Measurements from ENCODE around the gene SNRNP70. TPM values are rescaled to one million over a fixed set of nuclear protein-coding genes. Genes with fewer than 3 reads are reported as not detected.

SNRNP70 gene
- total and polyA plus RNA-seq, 10 of the 15 experiments (the other 5 are each of a cell fraction or from before 2014, with no cell fraction given) = 2.7 to 453 (median 159) TPM

DNA sequence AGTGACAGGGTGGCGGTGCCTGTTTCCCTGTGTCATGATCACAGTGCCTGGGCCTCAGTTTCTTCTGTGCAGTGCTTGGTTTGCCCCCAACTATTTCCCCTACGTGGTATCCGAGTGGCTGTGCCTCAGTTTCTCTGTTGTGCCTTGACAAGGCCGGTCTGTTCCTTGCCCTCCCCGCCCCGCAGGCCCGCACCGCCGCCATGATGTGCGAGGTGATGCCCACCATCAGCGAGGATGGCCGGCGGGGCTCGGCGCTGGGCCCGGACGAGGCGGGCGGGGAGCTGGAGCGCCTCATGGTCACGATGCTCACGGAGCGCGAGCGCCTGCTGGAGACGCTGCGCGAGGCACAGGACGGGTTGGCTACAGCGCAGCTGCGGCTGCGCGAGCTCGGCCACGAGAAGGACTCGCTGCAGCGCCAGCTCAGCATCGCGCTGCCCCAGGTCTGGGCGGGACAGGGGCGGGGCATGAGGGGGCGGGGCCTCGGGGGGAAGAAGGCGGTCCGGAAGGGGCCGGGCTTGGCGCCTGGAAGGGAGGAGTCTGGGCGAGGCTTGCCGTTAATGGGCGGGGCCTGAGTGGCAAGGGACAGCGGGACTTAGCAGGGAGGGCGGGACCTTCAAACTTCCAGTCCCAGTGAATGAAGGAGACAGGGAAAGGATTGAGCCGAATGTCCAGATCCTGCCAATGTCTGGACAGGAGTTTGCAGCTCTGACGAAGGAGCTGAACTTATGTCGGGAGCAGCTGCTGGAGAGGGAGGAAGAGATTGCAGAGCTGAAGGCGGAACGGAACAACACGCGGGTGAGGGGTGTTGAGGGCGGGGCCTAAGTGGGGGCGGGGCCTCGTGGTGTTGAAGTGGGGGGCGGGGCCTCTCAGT is 42.7 kb downstream of the SNRNP70 start (continued):
- TF ChIP-seq RAD51 (IDR thresholded peaks at IDR 0.05) = no peak
- TF ChIP-seq, protein P1, sequence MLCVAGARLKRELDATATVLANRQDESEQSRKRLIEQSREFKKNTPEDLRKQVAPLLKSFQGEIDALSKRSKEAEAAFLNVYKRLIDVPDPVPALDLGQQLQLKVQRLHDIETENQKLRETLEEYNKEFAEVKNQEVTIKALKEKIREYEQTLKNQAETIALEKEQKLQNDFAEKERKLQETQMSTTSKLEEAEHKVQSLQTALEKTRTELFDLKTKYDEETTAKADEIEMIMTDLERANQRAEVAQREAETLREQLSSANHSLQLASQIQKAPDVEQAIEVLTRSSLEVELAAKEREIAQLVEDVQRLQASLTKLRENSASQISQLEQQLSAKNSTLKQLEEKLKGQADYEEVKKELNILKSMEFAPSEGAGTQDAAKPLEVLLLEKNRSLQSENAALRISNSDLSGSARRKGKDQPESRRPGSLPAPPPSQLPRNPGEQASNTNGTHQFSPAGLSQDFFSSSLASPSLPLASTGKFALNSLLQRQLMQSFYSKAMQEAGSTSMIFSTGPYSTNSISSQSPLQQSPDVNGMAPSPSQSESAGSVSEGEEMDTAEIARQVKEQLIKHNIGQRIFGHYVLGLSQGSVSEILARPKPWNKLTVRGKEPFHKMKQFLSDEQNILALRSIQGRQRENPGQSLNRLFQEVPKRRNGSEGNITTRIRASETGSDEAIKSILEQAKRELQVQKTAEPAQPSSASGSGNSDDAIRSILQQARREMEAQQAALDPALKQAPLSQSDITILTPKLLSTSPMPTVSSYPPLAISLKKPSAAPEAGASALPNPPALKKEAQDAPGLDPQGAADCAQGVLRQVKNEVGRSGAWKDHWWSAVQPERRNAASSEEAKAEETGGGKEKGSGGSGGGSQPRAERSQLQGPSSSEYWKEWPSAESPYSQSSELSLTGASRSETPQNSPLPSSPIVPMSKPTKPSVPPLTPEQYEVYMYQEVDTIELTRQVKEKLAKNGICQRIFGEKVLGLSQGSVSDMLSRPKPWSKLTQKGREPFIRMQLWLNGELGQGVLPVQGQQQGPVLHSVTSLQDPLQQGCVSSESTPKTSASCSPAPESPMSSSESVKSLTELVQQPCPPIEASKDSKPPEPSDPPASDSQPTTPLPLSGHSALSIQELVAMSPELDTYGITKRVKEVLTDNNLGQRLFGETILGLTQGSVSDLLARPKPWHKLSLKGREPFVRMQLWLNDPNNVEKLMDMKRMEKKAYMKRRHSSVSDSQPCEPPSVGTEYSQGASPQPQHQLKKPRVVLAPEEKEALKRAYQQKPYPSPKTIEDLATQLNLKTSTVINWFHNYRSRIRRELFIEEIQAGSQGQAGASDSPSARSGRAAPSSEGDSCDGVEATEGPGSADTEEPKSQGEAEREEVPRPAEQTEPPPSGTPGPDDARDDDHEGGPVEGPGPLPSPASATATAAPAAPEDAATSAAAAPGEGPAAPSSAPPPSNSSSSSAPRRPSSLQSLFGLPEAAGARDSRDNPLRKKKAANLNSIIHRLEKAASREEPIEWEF (IDR thresholded peaks at IDR 0.05; ENCODE audit: insufficient replicate concordance, low read depth, low read length) = no peak
- TF ChIP-seq TCF7 (IDR thresholded peaks at IDR 0.05; ENCODE audit: borderline replicate concordance) = no peak
- no peak for TF ChIP-seq ZBTB40 (IDR thresholded peaks at IDR 0.05; ENCODE audit: borderline replicate concordance)
- no peak for TF ChIP-seq E2F8 (IDR thresholded peaks at IDR 0.05; ENCODE audit: low read depth, partially characterized antibody)
- TF ChIP-seq HDAC2 (IDR thresholded peaks at IDR 0.05) = no peak
- TF ChIP-seq CHD4 (IDR thresholded peaks at IDR 0.05) = no peak
- TF ChIP-seq CEBPZ (IDR thresholded peaks at IDR 0.05; ENCODE audit: low read depth, low read length) = no peak
- TF ChIP-seq IRF5 (IDR thresholded peaks at IDR 0.05; ENCODE audit: borderline replicate concordance) = no peak
- no peak for TF ChIP-seq NFXL1 (IDR thresholded peaks at IDR 0.05; ENCODE audit: borderline replicate concordance)

Measured in GM12878 (cell line).